HTERT RPE-1 (cell line): ENCODE measurements around the gene PCGF2.

Experiments
- in situ Hi-C: fragments of 300-500 bp; cut with MboI; formaldehyde crosslinking; loops from 4 replicates; pipeline ENCODE4 v1.14.3; 2020; ENCODE audit warnings: low sequenced_read_pairs

PCGF2 gene

GRCh38 chr17:38719943-38720641 is 28.0 kb downstream of the PCGF2 start:
- in situ Hi-C loops = no loop called here

DNA sequence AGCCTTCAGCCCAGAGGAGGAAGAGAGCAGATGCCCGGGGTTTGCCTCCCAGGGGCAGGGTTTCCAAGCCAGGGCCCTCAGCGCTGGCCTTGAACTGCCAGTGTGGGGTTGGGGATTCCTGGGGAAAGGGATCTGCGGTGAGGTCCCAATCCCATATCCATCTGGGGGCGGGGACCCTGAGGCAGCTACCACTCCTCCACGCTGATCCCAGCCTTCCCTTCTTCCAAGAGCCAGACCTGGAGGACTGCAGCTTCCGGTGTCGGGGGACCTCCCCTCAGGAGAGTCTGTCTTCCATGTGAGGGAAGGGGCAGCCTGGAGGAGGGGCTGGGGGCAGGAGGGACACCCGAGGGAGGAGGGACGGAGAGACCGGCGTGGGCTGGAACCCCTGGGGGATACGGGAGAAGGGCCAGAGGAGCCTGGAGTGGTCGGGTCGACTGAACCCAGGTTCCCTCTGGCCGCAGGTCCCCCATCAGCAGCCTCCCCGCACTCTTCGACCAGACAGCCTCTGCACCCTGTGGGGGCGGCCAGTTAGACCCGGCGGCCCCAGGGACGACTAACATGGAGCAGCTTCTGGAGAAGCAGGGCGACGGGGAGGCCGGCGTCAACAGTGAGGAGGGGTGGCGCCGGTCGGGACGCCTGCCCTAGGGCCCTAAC is 28.7 kb downstream of the PCGF2 start:
- in situ Hi-C loops = no loop called here

DNA sequence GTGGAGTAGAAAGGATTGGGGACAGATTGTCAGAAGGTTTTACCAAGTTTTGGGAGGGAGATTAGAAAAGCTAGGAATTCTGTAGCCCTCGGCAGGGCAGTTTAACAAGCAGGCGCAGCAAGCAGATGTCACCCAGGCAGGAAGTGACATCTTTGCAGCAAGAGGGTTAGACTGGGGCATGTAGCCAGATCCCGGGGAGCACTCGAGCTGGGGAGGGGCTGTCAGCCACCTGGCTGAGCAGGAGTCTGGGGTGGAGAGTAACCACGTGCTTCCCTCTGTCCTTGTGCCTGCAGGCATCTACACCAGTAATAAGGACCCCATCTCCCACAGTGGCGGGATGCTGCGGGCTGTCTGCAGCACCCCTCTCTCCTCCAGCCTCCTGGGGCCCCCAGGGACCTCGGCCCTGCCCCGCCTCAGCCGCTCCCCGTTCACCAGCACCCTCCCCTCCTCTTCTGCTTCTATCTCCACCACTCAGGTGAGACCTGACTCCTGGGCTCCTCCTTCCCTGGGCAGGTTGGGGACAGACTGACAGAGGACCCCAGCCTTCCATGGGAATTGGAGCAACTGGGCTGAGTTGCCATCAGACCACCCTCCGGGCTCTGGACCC is 30.9 kb downstream of the PCGF2 start:
- in situ Hi-C loops = no loop called here

DNA sequence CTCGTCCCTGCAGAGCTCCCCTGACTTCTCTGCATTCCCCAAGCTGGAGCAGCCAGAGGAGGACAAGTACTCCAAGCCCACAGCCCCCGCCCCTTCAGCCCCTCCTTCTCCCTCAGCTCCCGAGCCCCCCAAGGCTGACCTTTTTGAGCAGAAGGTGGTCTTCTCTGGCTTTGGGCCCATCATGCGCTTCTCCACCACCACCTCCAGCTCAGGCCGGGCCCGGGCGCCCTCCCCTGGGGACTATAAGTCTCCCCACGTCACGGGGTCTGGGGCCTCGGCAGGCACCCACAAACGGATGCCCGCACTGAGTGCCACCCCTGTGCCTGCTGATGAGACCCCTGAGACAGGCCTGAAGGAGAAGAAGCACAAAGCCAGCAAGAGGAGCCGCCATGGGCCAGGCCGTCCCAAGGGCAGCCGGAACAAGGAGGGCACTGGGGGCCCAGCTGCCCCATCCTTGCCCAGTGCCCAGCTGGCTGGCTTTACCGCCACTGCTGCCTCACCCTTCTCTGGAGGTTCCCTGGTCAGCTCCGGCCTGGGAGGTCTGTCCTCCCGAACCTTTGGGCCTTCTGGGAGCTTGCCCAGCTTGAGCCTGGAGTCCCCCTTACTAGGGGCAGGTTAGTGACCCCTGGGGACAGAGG is 31.6 kb downstream of the PCGF2 start:
- in situ Hi-C loops = no loop called here

GRCh38 chr17:38715216-38715943 is 32.8 kb downstream of the PCGF2 start:
- in situ Hi-C loops = no loop called here

DNA sequence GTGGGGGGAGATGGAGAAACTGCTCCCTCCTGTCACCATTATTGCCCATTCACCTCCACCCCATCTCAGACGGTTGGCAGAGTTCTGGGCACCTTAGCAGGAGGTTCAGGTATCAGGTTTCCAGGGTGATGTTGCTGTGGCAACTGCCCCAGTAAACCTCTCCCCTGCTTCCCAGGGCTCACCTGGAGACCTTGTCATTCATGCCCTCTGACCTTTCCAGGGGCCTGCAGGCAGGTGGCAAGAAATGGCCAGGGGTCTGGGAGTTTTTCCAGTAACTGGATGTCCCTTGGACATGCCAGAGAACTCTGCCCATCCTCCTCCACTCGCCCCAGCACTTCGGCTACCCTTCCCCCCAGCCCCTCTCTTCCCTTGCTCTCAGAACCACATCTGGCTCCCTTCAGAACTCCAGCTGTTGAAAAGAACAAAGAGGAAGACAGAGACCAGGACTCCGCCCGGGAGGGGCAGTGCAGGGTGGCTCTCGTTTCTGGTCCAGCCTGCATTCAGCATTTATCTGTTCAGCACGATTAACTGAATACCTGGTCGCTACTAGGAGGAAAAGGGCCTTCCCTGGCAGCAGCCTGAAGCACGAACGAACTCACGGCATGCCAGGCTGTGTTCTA is 34.6 kb downstream of the PCGF2 start:
- in situ Hi-C loops = no loop called here

GRCh38 chr17:38712593-38712992 is 35.5 kb downstream of the PCGF2 start:
- in situ Hi-C loops = no loop called here

DNA sequence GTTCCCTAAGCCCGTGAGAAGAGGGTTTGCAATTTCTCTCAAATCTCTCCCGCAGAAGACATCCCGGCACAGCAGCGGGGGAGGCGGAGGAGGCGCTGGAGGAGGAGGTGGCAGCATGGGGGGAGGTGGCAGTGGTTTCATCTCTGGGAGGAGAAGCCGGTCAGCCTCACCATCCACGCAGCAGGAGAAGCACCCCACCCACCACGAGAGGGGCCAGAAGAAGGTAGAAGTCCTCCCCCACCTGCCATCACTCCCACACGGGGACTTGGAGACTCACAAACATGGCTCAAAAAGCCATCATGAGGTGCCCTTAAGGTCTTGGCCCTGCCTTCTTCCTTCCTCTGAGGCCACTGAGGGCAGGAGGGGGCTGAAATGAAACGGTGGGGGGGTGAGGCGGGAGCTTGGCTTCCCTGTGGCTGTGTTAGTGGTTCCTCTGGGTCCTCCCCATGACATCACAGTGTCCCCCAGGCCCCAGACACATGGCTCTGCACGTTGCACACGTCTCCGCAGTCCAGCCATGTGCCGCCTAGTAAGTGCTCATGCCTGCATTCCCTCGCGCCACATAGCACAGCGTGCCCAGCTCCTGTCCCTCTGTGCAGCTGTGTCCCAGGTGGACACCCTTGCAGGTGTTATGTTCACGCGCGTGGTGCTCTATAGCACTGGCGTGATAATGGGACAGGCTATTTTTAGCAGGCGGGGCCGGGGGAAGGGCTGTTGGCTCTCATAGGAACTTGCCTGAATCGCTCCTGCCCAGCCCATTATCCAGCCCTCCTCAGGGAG is 36.2 kb downstream of the PCGF2 start:
- in situ Hi-C loops = no loop called here

- in situ Hi-C loops = no loop called here
Measured at GRCh38 chr17:38710985-38711384, 37.2 kb downstream of the PCGF2 start.

GRCh38 chr17:38710604-38710962 is 37.6 kb downstream of the PCGF2 start:
- in situ Hi-C loops = no loop called here

DNA sequence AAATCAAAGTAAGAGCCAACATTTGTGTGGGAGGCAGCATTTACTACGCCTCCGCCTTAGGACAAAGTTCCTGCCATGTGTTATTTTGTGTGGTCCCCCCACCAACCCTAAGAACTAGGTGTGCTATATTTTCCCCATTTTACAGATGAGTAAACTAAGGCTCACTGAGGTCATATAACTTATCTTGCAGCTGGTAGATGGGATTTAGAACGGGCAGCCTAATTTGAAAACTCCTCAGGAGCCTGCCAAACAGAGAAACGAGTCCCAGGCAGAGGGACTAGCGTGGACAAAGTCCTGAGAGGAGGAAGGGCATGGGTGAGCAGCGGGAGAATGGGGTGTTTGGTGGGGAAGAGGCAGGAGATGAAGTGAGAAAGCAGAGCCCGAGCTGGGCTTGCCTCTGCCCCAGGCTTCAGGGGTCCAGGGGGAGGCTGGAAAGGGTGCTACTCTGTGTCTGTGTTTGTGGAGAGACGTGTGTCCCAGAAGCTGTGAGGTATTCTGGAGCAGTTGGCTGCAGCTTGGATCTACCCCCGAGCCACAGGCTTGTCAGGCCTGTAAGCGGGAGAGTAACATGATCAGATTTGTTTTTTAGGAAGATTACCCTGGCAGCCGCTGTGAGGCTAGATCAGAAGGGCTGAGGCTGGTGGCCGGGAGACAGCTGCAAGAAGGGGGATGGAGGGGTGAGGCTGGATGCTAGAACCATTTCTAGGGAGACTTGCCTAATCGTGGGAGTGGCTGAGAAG is 38.1 kb downstream of the PCGF2 start:
- in situ Hi-C loops = no loop called here

DNA sequence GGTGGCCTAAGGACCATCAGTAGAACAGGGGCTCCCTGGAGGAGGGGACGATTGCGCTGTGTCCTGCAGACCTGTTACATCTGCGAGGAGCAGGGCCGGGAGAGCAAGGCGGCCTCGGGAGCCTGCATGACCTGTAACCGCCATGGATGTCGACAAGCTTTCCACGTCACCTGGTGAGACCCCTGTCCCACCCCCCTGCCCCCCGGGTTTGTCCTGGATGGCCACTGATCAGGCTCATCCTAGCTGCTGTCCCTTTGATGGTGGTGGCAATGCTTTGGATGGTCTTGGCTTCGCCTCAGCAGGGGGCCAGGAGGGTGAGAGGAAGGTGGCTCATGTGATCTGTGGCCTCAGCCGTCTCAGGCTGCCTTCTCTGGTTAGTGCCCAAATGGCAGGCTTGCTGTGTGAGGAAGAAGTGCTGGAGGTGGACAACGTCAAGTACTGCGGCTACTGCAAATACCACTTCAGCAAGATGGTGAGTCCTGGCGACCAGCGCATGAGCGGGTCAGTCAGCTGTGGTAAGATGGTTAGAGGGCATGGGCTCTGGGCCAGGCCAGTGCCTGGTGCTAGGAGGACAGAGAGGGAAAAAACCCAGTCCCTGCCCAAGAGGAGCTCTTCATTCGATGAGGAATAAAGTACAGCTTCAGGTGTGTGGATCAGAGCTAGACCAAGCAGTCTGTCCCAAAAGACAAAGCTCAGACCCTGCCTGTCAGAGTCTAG is 38.9 kb downstream of the PCGF2 start:
- in situ Hi-C loops = no loop called here

DNA sequence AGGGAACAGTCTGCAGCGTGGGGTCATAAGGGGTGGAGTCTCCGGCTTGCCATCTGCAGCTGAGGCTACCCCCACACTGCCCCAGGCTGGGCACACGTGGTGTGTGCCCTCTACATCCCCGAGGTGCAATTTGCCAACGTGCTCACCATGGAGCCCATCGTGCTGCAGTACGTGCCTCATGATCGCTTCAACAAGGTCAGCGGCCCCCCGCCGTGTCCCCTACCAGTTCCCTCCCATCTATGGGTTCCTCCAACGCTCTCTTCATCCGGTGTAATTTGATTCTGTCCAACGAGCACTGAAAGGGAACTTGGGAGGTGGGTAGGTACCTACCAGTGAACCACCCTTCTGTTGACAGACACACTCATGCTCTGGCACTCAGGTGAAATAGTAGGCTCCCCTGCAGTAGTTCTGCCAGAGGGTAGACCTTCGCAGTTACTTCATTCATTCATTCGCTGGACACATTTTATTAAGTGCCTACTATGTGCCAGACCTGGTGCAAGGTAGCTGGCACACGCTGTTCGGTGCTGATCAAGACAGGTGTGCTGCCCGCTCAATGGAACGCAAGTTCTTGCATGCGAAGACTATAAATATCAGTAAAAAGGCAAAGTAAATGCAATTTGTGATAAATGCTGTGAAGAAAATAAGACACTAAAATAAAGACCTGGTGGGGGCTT is 40.3 kb downstream of the PCGF2 start:
- in situ Hi-C loops = no loop called here

GRCh38 chr17:38706505-38707216 is 41.5 kb downstream of the PCGF2 start:
- in situ Hi-C loops = no loop called here

- in situ Hi-C loops = no loop called here
Measured at GRCh38 chr17:38705803-38706504, 42.2 kb downstream of the PCGF2 start.

DNA sequence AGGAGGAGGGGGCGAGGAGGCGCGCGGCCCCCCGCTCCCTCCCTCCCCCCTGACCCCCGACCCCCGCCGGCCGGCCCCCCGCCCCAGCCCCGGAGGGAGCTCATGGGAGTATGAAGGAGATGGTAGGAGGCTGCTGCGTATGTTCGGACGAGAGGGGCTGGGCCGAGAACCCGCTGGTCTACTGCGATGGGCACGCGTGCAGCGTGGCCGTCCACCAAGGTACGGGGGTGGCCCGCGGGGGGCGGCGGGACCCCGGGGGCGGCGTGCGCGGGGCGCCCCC is 42.7 kb downstream of the PCGF2 start:
- in situ Hi-C loops = no loop called here
